GM18909 (cell line): ENCODE data around the gene FNIP1.
"Not testable (repeated sequence)": the region's sequence is repeated elsewhere in the genome, so short reads cannot be mapped to it uniquely, and the experiment has no call there.

Source experiments
- ATAC-seq: cut with Tn5 transposase; IDR thresholded peaks from one replicate; pipeline ENCODE4 v1.9.1; 2021; ENCODE audit warnings: mild to moderate bottlenecking; ENCODE audit not compliant: unreplicated experiment, poor library complexity

Gene FNIP1

GRCh38 chr5:131619102-131619501, 177.7 kb downstream of the FNIP1 start:
- no peak for ATAC-seq

GRCh38 chr5:131617140-131617822, 179.5 kb downstream of the FNIP1 start:
- no peak for ATAC-seq

DNA sequence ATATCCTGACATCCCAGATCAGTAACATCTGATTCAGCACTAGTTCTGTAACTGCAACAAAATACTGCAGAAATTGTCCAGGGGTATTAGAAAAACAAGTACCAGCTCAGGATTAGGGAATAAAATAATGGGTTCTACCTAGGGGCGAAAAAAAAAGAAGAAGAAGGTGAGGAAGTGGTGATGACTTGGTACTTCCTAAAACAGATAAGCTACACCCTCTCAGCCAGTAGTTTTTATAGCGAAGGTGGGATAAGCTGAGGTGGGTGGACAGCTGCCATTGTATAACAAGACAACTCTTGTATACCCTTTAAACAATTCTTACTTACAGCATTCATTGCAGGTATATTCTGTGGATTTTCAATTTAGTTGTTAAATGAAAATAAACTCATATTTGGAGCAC, 180.9 kb downstream of the FNIP1 start:
- no peak for ATAC-seq

DNA sequence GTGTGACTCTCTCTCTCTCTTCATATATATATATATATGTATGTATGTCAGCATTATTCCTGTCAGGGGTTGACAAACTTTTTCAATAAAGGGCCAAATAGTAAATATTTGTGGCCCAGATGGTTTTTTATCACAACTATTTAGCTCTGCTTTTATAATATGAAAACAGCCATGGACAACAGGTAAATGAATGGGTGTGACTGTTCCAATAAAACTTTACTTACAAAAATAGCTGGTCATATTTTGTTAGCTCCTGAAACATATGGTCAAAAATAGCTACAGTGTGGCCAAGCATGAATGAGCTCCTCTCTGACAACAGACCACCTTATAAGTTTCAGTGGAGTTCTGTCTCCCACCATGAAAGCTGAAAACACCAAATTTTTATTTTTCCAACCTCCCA, 183.4 kb downstream of the FNIP1 start:
- no peak for ATAC-seq

- no peak for ATAC-seq
Observed at GRCh38 chr5:131611064-131611381, 185.8 kb downstream of the FNIP1 start.

DNA sequence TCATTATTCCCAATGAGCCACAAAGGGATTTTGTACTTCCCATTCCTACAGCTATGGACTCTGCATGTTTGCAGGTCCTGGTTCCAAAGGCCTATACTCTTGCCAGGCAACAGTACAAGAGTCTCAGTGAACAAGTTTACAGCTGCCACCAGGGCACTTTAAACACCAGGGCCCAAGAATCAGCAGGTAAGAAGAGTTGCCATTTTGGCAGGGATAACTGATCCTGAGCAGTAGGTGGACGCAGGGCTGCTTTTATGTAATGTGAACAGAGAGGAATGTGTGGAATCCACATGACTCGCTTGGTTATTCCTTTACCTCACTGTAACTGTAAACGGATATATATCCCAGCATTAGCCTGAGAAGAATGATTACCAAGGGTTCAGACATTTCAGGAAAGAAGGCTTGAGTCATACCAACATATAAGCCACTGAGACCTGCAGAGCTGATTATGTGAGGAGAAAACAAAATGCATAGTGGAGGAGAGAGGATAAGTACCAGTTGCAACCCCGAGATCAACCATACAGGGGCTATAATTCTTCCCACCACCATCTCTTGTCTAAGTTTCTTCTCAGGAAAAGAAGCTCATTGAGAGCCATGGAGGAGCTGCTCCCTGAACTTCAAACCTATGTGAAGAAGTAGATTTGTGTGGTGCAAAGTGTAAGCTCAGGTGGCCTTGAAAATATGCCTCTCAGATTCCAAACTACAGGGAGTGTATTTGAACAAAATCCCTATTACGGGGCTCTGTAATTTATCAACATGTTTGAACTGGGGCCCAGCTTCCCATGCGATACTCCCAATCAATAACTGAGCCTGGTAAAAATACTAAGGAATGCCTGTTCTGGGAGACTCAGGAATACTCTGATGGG, 186.4 kb downstream of the FNIP1 start:
- ATAC-seq = no peak

GRCh38 chr5:131609774-131610173, 187.0 kb downstream of the FNIP1 start:
- ATAC-seq = no peak

DNA sequence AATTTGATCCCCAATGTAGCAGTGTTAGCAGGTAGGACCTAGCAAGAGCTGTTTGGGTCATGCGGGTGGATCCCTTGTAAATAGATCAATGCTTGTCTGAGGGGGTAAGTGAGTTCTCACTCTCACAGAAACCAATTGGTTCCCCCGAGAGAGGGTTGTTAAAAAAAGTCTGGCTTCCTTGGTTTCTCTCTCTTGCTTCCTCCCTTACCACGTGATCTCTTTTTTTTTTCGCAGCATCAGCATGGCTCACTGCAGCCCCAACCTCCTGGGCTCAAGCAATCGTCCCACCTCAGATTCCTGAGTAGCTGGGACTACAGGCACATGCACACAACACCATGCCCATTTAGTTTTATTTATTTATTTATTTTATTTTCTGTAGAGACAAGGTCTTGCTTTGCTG, 188.2 kb downstream of the FNIP1 start:
- no peak for ATAC-seq

GRCh38 chr5:131607903-131608540, 188.8 kb downstream of the FNIP1 start:
- ATAC-seq = no peak

GRCh38 chr5:131607418-131607817, 189.4 kb downstream of the FNIP1 start:
- no peak for ATAC-seq

DNA sequence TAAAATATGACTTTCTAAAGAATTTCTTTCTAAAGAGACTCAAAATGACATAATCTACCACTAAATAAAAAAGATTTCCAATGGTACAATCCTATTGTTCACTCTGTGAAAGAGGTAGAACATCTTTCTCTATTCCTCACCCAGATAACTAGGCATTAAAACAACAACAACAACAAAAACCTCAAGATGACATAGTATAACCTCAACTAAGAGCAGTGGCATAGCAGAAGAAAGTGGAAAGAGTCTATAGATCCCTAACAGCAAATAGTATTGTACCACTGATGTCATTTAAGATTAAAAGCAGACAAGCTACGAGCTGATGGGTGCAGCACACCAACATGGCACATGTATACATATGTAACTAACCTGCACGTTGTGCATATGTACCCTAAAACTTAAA, 191.7 kb downstream of the FNIP1 start:
- ATAC-seq = no peak

DNA sequence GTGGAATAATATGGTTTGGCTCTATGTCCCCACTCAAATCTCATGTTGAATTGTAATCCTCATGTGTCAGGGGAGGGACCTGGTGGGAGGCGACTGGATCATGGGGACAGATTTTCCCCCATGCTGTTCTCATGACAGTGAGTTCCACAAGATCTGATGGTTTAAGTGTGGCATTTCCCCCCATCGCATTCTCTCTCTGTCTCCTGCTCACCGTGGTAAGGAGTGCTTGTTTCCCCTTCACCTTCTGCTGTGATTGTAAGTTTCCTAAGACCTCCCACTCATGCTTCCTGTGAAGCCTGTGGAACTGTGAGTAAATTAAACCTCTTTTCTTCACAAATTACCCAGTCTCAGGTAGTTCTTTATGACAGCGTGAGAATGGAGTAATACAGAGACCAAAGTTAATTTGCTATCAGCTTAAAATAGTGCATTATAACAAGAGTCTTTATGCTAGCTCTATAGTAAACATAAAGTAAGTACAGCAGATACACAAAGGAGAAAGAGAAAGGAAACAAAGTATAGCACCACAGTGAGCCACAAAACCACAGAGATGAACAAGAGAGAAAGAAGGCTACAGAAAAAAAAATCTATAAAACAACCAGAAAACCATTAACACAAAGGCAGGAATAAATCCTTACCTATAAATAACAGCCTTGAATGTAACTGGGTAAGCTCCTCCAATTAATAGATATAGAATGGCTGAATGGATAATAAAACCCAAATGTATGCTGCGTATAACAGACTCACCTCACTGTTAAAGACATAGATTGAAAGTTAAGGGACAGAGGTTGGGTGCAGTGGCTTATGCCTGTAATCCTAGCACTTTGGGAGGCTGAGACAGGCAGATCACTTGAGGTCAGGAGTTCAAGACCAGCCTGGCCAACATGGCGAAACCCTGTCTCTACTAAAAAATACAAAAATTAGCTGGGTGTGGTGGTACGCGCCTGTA, 201.5 kb downstream of the FNIP1 start:
- ATAC-seq = no peak

GRCh38 chr5:131593921-131594320, 202.9 kb downstream of the FNIP1 start:
- no peak for ATAC-seq

- ATAC-seq = not testable (repeated sequence)
Observed at GRCh38 chr5:131593436-131593835, 203.4 kb downstream of the FNIP1 start.
